GM18499 (cell line): Measurements from ENCODE around the gene OR10G2.
"Not testable (repeated sequence)": the region's sequence is repeated elsewhere in the genome, so short reads cannot be mapped to it uniquely, and the experiment has no call there.

Experiments
- ATAC-seq: cut with Tn5 transposase; IDR thresholded peaks from one replicate; pipeline ENCODE4 v1.9.1; 2021; ENCODE audit warnings: moderate number of reproducible peaks; ENCODE audit not compliant: insufficient read depth, unreplicated experiment

OR10G2 gene

DNA sequence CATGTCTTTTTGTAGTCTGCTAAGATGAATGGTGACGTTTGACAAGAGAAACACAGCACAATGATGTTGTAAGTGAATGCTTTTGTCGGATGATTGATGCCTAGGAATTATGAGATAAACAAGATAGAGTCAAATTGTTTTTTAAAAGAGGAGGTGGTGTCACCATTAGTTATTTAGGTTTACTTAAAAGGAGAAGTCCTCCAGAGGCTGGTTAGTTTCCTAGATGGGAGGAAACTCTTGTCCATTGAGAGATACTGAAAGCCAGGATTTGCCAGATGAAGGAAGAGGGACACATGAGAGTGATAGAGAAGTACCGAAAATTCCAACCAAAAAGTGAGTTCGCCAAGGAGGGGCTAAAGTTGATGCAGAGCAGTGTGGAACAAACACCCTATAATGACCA, at the start of gene OR10G2:
Gene OR10G2, minus strand, starts transcription at position 101 of the 400 bp plus-strand sequence. Its CDS starts 98 bp downstream, at position 3.
- no peak for ATAC-seq

- no peak for ATAC-seq
These were observed 45.3 kb upstream of the OR10G2 start for GRCh38 chr14:21680072-21680471.

GRCh38 chr14:21675566-21675965, 40.8 kb upstream of the OR10G2 start:
- no peak for ATAC-seq

- no peak for ATAC-seq
These were observed 39.0 kb upstream of the OR10G2 start, which contains the start of gene OR4E1 for GRCh38 chr14:21673718-21674117. Gene OR4E1, minus strand, starts transcription at chr14:21673818. Its CDS starts 2,883 bp downstream, at chr14:21670935.

- ATAC-seq = no peak
These were observed 37.4 kb upstream of the OR10G2 start for GRCh38 chr14:21672116-21672515.

GRCh38 chr14:21671371-21671770, 36.6 kb upstream of the OR10G2 start:
- ATAC-seq = no peak

DNA sequence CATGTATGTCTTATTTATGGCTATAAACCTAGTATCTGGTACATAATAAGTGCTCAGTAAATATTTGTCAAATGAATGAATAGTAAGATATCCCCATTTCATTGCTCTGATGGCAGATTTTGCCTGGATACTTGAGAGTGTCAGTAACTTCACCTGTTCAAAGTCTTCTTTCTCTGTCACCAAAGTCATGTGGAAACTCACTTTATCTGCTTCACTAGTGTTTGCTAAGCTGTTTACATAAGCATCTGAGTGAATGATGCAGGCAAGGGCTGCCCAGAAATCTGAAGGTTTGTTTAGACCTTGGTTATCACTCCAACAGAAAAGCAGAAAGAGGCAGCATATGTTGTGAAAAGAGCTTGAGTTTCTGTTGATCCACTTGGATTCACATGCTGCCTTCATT, 34.5 kb upstream of the OR10G2 start:
- no peak for ATAC-seq

DNA sequence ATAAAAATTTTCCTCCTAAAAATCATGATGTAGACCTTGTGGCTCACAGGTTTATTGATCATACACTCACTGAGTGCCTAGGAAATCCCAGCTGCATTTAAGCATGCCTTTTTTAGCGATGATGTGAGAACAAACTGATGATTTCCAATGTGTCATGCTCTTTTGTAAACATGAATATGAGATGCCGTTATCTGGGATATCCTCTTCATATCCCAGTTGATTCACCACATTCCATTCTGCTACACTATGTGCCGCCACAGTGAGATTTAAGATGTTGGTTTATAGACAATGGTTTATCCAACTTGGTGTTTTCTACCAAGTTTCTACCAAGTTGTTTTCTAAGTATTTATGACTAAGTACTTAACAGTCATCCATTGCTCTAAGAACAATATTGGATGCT, 33.6 kb upstream of the OR10G2 start:
- ATAC-seq = no peak

GRCh38 chr14:21656980-21657379, 22.2 kb upstream of the OR10G2 start:
- ATAC-seq = no peak

DNA sequence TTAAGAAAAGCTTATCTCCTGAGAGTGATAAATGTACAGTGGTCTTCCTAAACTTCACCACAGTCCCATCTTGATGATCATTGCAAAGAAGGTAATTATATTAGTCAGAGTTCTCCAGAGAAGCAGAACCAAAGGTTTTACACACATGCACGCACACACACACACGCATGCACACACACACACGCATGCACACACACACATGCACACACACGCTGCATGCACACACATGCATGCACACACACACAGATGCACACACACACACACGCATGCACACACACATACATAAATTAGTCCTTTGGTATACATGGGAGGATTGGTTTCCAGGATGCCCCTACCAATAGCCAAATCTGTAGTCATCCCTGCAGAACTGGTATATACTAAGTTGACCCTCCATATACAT, 19.5 kb upstream of the OR10G2 start:
- ATAC-seq = no peak

DNA sequence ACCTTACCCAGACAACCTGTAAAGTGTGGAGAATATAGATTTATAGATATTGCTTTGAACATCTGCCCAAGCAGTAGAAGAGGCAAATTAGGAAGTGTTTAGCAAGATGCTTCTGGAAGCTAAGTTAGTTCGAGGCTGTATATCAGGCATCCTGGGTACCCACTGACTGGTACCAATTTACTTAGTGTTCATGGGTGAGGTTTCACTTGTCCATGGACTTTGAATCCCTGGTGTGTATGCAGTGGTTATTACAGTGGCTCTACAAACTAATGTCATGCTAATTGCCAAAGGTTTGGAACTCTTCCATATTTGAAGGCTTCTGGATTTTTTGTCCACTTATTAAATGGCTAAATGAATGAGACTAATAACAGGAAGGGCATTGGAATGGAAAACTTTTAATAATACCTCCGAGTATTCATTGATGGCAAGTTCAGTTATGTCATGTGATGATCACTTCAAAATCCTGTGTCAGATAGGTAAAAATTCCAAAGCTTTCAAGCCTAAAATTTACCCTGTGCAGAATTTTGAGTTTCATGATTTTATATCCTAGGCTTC, 18.7 kb upstream of the OR10G2 start, which contains the start of gene OR4E2:
Gene OR4E2, plus strand, starts transcription at position 505 of the 555 bp plus-strand sequence. CDS start 11,248 bp downstream, outside the sequence.
- no peak for ATAC-seq

DNA sequence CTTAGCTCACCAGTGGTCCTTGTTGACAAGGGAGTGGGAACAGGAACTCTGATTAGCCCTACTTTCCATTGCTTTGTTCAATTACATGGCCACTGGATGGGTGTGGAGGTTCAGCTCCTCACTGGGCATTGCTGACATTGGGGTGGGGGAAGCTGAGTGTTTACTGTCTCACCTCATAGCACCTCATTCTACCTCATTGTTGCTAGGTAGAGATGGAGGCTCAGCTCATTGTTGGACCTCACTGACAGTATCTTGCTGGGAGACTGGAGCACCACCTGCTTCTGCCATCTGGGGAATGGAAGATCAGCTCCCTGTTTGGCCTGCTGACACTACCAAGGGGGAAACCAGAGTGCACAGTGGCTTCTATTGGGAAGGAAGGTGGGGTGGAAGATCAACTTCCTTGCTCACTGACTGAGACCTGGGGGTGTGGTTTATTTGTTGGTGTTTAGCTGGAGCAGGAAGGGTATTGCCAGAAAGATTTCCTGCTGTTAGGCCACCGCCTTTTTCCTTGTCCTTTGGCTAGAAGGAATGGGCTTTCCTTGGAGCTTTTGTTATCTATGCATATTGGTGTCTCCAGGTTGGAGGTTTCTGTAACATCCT, 17.6 kb upstream of the OR10G2 start:
- no peak for ATAC-seq

DNA sequence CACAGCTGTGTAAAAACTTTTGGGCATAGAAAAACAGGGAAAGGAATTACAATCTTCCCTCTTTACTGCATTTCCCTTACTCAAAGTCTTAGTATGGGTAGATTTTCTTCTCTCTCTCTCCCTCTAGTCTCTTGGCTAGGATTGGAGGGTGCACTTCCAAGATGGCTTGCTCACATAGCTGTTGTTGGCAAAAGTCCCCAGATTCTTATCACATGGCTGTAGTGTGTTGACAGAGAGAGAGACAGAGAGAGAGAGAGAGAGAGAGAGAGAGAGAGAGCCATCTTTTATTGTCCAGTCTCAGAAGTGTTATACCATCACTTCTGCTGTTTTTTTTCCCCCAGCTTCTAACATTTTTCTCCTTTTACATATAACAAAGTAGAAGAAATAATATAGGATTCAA, 12.6 kb upstream of the OR10G2 start:
- no peak for ATAC-seq

DNA sequence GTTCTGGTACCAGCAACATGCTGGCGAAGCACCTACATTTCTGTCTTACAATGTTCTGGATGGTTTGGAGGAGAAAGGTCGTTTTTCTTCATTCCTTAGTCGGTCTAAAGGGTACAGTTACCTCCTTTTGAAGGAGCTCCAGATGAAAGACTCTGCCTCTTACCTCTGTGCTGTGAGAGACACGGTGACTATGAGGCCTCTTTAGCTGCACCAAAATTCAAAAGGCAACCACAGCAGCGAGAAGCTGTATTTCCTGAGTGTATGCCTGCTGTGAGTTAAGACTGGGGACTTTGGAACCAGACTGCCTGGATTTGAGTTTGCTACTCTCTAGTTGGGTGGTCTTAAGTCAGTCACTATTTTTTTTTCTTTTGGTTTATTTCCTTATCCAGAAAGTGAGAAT, 8.7 kb upstream of the OR10G2 start:
- ATAC-seq = no peak

- ATAC-seq = no peak
These were observed 7.9 kb upstream of the OR10G2 start for GRCh38 chr14:21642683-21643082.

- ATAC-seq = no peak
These were observed 3.7 kb downstream of the OR10G2 start for GRCh38 chr14:21631084-21631483.

DNA sequence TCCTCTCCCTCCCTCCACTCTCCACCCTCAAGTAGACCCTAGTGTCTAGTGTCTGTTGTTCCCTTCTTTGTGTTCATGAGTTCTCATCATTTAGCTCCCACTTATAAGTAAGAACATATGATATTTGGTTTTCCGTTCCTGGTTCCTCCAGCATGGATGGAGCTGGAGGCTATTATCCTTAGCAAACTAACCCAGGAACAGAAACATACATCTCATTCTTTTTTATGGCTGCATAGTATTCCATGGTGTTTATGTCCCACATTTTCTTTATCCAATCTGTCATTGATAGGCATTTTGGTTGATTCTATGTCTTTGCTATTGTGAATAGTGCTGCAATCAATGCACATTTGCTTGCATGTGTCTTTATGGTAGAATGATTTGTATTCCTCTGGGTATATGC, 4.2 kb downstream of the OR10G2 start:
- not testable (repeated sequence) for ATAC-seq

GRCh38 chr14:21626491-21627230, 8.1 kb downstream of the OR10G2 start:
- no peak for ATAC-seq

DNA sequence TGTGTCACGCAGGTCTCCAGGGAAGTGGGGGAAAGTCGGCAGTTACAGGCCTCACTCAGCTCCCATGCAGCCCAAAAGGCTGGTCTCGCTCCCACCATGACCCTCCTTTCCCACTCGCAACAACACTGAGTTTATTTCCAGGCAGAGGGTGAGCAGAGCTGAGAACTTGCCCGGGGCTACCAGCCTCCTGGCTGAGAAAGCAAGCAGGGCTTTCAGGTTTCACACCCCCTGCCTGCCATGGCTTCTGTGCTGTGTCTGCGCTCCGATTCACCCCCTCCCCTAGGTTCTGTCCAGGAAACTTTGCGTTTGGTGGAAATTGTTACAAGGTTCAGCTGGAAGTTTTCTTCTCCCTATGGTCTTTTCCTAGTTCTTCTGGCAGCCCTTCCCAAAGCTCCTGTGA, 17.1 kb downstream of the OR10G2 start:
- no peak for ATAC-seq

- ATAC-seq = no peak
These were observed 20.5 kb downstream of the OR10G2 start for GRCh38 chr14:21614240-21614639.

DNA sequence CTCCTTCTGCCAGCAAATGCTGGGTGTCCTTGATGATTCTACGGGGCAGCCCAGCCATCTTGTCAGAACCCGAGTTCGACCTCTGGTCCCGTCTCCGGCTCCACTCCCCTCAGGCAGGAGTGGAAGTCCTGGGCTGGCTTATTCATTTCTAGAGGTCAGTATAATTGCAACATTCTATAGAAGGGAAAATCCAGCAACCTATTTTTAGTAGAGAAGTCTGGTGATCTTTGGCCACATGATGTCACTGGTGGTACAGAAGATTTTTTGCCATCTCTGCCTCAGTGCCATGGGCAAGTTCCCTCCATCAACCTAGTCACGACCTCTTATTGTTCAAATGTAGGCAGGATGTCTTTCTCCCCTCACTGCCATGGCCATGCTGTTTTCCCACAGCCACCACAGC, 22.4 kb downstream of the OR10G2 start:
- no peak for ATAC-seq
